NCI-H524 (cell line): Measurements from ENCODE around the gene SLC25A41.

Experiments
- DNase-seq, 2 experiments: peaks; one replicate each; lab custom pipeline; 2025; lab: John Stamatoyannopoulos, UW

SLC25A41 gene

DNA sequence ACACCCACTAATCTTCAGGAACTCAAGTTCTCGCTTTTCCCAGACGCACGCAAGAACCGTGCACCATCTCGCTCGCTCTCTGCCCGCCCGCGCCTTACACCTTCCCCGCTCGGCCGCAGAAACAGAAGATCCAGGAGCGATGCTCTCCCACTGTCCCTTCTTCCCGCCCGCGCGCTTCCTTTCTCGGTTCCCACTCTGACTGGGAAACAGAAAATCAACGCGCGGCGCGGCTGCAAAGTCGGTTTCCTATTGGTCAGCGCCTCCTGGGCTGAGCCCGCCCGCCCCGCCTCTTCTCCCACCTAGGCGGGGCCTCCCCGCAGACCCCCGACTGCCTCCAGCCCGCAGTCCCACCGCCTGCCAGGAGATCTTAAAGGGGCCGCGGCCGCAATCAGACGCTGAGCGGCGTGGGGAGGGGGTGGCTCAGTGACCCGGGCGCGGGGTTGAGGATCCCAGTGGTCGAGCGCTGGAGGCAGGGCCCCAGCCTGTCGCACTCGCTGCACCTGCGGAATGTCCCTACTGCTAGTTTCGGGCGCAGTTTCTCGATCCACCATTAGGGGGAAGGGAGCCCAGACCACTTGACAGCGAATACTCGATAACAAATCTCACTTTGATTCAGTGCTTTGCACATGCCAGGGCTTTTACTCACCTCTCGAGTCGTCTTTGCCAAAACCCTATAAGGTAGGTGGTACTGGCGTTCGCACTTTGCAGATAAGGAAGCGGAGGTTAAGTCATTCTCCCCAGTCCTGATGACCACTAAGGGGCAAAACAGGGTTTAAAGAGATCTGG lies 26.7 kb upstream of the SLC25A41 start:
- DNase-seq = peak; percentile 99

DNA sequence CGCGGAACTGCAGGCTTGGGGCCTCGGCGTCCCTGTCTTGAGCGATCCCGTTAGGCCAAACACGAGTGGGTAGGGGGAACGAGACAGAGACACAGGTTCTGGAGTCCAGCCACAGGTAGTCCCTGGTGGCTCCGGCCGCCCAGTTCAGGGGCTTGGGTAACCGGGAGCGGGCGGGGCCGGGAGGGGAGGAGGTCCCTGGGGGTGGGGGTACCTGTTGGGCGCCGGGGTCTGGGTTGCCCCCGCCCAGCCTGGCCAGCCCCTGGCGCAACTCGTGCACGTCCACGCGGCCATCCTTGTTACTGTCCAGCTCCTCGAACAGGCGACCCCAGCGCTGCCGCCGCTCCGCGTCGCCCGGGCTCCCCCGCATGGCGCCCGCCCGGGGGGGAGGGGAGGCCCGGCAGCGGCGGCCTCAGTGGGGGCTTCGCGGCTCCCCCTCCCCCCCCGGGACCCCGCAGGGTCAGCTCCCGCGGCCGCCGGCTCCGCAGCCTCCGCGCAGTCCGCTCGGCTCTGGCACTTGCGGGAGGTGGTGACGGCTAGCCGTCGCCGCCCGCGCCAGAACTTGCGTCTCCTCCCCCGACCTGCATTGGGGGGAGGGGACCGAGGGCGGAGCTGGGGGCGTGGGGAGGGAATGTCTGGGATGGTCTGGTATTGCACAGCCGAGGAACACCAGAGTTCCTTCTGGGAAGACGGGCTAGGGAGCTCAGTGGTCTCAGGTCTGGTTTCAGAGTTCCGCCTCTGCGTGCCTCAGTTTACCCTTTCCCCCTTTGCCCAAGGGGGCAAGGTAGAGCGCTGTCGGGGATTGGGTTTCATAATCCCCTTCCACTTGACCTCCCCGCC lies 25.9 kb upstream of the SLC25A41 start, which contains the start of gene SLC25A23:
Gene SLC25A23 (minus strand): TSS at position 531 of the 837 bp plus-strand sequence. CDS start 164 bp downstream, at position 367.
- DNase-seq = peak; percentile 83 to 84

DNA sequence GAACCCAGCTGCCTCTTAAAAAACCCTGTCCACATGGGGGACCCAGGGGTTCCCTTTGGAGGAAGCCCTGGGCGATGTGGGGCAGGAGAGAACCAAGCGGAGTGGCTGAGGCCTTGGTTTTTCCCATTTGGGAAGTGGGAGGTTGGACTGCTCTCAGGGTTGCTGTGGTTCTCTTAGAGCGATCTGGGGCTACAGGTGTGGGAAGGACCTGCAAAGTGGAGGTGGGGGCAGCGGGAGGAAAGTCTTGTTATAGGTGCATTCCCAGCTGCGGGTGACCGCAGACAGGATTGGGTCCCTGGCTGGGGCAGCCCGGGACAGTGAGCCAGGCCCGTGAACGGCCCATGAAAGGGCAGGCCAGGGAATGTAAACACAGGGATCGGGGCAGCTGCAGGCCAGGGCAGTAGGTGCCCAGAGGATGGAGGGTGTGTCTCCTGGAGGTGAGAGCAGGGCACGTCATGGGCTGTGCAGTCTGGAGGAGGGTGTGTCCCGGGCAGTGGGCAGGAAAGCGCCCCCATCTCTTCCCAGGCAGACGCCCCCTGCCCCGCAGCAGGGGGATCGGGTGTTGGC lies 25.2 kb upstream of the SLC25A41 start:
- DNase-seq = no peak

DNA sequence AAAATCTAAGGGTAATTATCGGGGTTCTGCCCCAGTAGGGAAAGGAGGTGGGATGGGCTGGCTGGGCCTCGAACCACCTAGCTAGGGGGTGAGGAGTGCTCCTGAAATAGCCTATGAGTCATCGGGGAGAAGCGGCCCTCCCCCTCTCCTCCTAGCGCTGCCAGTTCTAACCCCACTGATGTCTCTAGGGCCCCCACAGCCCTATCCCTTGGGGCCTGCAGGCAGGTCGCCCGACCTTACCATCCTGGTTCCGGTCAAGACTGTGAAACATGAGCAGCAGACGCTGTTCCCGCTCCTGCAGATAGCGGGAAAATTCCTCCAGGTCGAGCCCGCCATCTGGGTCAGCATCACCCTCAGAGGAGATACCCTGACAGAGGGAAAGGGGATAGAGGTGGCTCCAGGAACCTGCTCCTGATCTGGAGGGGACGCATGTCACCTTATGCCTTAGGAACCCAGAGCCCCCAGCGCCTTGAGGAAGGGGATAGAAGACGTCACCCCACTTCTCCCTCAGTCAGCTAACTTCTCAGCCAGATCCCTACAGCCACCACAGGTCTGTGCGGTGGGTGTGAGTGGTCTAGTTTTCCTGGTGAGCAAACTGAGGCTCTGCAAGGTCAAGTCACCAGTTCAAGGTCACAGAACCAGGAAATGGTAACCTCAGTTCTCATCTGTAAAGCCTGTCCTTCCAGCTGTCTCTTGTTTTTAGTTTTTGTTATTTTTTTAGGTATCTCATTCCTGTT lies 24.6 kb upstream of the SLC25A41 start:
- no peak for DNase-seq

DNA sequence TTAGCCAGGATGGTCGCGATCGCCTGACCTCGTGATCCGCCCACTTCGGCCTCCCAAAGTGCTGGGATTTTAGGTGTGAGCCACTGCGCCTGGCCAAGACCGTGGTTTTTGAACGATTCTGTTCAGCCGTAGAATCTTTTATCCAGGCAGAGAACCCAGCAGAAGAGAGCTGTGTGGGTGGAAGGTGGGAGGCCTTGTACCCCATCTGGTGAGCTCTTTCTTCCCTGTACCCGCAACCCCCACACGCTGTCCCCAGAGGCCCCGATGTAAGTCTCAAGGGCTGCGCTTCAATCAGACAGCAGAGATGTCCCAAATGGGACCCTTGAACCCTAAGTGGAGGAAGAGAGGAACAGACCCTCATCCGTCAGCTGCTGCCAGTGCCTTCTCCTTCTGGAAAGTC lies 22.4 kb upstream of the SLC25A41 start:
- no peak for DNase-seq

DNA sequence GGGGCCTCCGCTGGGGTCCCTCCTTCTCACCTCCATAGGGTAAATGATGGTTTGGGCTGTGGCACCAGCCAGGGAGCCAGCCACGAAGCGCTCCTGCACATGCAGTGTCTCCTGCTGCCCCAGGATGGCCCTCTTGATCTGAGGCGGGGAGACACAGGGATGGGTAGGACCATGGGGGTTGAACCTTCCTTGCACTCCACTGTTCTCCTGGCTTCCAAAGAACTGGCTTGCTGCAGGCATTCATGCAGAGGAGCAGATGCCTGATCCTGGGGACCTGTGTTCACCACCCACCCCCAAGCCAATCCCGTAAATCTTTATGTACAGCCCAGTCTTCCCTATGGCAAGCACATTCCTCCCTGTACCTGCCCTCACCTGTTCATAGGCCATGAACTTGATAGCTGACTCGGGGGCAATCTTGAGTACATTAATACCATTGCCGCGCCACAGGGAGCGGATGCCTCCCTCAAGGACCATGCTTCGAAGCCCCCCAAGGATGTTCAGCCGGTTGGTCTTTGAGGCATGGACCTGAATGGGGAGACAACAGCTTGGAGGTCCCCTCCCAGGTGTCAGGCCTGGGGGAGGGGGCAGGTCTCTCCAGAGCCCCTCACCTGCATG lies 20.5 kb upstream of the SLC25A41 start:
- no peak for DNase-seq

DNA sequence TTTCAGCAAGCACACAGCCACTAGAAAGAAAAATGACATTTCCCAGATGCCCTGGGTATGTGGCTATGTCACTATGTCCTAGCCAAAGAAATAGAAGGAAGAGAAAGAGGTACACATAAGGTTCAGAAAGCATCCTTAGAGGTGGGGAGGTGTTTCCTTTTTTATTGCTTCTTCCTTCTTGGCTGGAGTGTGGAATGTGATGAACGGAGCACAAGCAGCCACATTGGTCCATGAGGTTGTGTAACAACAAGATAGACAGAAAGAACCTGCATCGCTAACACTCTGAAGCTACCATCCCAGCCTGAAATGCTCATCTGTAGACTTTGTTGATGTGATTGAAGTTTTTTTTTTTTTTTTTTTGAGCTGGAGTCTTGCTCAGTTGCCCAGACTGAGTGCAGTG lies 19.3 kb upstream of the SLC25A41 start:
- DNase-seq = no peak

DNA sequence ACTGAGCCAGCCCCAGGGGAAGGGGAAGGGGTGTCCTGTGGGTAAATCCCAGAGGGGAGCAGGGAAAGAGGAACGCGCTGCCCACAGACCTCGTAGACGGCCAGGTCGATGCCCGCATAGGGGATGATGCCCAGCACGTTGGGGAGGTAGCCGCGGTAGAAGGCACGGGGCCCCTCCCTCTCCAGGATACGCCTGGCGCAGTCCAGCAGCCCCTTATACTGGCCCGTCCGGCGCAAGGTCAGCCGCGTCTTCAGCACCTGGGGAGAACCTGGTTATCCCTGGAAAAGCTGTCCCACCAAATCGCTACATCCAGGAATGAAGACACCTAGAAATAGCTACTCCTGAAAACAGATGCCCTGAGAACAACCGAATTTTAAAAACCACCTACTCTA lies 18.7 kb upstream of the SLC25A41 start:
- no peak for DNase-seq

DNA sequence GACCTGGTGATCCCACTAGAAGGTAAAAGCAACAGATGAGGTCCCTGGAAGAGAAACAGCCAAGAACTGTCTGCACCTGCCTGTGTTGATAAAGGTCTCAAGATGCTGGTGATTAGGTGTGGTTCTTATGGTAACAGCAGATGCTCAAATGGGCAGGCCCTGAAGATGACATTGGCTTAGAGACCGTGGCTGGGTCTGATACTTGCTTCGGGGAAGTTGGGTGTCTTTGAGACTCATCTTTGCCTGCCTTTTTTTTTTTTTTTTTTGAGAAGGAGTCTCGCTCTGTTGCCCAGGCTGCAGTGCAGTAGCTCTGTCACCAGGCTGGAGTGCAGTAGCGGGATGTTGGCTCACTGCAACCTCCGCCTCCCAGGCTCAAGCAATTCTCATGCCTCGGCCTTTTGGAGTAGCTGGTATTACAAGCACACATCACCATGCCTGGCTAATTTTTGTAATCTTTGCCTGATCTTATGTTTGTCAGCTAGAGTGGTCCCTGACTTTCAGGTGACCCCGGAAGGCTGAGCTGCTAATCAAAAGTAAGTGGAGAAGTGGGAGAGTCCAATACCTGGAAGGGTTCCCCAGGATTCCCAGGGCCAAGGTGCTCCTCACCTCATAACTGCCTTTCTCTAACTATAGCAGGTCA lies 18.1 kb upstream of the SLC25A41 start:
- no peak for DNase-seq

DNA sequence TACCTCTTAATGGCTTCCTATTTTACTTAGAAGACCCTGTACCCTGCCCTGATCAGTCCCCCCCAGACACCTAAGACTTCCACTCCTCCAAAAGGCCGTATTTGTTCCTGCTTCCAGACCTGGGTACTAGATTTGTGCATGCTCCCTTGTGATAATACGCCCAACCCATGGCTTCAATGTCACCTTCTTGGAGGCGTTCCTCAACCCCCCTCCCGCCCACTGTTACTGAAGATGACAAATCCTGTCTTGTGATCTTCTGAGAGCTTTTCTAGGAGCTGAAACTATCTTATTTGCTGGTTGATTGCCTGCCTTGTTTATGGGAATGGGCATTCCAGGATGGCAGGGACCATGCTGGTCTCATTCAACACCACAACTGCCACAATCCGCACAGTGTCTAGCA lies 16.6 kb upstream of the SLC25A41 start:
- no peak for DNase-seq

DNA sequence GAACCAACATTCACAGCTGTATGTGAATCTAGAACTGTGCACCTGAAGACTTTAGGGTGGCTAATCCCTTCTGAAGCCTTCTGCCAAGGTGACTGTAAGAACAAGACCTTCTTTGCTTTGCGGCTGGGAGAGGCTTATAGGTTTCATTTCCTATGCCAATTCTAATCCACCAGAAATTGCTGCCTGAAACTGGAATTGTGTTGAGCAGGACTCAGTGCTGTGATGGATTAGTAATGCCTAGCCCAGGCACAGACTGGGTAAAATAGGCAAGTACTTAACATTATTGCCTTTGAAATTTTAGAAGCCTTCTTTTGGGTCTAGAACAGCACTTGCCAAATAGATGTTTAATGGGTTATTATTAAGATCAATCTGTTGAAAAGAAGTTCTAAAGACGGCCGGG lies 14.5 kb upstream of the SLC25A41 start:
- no peak for DNase-seq

DNA sequence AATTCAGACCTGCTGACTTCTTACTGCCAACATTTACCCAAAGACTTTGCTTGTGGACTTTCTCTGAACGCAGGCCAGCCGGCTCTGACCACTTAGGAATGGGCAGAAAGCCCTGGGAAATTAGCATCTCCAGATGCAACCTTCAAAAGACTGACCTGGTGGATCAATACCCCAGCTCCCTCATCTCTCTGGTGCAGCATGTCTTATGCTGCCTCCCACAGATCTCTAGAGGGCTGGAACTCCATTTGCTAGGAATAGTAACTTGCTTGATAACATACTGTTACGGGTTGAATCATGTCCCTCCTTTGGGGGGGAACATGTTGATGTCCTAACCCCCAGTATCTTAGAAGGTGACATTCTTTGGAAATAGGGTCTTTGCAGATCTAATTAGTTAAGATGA lies 12.9 kb upstream of the SLC25A41 start:
- no peak for DNase-seq

DNA sequence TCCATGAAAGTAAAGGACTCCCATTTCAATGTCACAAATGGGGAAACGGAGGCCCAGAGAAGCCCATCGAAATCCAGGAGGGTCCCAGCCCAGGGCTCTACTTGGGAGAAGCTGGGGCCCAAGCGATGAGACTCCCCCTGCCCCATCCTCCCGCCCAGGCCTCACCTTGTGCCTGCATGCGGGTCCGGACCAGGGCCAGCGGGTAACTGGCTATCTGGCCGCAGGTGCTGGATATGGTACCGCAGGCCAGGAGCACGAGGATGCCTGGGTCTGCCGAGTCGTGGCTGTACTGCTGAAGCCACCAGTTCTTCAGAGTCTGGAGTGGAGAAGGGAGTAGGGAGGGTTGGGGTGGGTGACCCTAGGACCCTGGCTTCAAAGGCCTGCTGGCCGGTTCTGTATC lies 10.4 kb upstream of the SLC25A41 start:
- no peak for DNase-seq

DNA sequence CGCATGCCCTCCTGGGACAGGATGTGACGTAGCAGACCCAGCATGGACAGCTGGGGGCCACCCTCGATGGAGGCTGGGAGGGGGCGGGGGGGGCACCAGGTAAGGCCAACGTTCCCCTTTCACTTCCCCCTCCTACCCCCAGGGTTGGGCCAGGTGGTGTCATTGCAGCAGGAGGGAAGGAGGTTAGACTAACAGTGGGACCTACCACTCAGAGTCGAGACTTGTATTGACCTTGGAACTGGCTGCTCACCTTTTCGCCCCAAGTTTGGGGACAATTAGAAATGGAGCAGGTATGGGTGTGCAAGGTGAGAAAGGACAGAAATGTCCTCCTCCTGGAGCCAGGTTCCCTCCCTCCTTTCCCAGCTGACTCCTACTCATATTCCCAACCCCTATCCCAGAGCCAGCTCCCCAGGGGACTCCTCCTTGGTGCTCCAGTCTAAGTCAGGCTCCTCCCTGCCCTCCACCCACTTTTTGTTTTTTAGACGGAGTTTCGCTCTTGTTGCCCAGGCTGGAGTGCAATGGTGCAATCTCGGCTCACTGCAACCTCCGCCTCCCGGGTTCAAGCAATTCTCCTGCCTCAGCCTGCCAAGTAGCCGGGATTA lies 8.6 kb upstream of the SLC25A41 start:
- no peak for DNase-seq

DNA sequence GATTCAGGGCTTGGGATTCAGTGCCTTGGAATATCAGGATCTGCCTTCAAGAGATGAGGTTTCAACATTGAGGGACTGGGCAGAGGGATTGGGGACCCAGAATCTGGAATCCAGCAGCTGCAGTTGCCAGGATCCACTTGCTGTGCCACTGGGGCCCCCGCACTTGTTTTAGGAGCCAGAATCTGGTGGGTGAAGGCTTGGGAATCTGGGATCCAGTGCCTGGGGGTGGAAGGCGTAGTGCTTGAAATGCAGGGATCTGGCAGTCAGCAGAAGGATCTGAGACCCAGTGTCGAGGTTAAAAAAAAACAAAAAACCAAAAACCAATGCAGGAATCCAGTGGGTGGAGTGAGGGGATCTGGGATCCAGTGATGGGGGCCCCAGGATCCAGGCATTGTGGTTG lies 7.3 kb upstream of the SLC25A41 start:
- DNase-seq = no peak

DNA sequence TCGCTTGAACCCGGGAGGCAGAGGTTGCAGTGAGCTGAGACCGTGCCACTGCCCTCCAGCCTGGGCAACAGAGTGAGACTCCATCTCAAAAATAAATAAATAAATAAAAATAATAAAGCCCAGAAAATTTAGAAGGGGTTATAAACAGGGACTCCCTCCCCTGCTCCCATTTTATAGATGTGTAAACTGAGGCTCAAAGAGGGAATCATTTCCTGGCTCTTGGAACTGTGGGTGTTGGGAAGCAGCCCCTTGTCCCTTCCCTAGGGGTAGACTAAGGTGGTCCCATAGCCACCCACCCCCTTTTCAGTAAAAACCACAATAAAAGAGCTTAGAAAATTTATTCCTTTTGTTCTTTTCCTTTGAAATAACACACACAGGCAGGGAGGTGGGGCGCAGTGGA lies 6.2 kb upstream of the SLC25A41 start:
- DNase-seq = no peak

DNA sequence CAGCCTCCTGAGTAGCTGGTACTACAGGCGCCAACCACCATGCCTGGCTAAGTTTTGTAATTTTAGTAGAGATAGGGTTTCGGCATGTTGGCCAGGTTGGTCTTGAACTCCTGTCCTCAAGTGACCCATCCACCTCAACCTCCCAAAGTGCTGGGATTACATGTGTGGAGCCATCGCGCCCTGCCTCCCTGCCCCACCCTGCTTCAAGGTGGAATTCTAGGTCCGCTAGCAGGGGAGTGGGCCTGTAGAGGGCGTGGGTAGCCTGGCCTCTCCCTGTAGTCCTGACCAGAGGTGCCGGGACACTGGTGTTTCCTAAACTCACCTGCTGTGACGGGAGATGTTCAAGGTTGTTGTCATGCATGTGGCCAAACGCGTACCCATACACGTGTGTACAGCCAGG lies 398 bp downstream of the SLC25A41 start:
- no peak for DNase-seq

DNA sequence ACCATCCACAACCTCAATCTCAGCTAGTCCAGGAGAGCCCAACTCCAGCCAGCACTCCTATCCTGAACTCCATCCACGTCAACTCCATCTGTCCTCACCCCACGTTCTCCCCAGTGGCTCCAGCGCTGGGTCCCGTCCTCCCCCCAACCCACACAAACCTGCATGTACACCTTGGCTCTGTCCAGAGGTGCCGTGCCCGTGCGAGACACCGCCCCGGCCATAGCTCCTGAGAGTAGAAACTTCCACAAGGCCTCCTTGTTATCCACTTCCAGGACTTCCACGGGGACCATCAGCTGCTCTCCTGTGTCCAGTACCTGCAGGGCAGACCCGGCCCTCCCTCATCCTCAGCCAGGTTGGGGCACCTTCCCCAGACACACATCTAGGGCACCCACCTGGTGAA lies 1.7 kb downstream of the SLC25A41 start:
- DNase-seq = no peak

DNA sequence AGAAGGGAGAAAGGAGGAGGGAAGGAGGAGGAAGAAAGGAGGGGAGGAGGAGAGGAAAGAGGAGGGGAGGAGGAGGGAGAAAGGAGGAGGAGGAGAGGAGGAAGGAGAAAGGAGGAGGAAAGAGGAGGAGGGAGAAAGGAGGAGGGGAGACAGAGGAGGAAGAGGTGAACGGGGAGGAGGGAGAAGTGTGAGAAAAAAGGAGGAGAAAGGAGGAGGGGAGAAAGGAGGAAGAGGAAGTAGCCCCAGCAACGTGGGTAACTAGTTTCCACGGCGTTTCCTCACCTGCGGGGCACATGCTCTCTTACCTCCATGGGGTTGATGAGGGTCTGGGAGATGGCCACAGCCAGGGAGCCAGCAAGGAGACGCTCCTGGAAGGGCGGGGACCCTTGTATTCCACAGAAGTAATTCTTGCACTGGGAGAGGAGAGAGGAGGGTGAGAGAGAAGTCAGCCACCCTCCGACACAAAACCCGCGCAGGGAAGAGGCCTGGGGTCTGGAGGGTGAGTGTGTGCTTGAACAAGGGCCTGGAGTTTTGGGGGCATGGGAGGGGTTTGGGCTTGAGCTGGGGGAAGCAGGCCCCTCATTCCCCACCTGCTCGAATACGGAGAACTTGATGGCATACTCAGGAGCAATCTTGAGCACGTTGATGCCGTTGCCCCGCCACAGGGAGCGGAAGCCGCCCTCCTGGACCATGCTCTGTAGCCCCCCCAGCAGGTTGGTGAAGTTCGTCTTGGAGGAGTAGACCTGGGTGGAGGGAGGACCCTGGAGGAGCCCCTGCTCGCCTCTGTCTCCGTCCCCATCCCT lies 3.9 kb downstream of the SLC25A41 start:
- no peak for DNase-seq
